H1 (cell line): ENCODE measurements around the gene EPB41L2. TPM values are rescaled to one million over a fixed set of nuclear protein-coding genes. Genes with fewer than 3 reads are reported as not detected.

ENCODE experiments used
- CTCF ChIA-PET: fragments of 300-600 bp; sonication (Branson Sonifier 250); formaldehyde crosslinking; loops from one replicate; lab custom pipeline; 2021; ENCODE audit not compliant: partially characterized antibody; lab: Charles Lee
- POLR2A ChIA-PET: fragments of 300-600 bp; sonication (Branson Sonifier 250); formaldehyde crosslinking; loops from one replicate; lab custom pipeline; 2021; ENCODE audit warnings: inconsistent platforms; ENCODE audit not compliant: partially characterized antibody; lab: Charles Lee
- DNase-seq, 2 experiments: peaks; one replicate each; pipeline versions ENCODE4 v3.0.0 to v3.0.0-alpha.2; 2010 to 2022; ENCODE audit warnings: low spot score in 2 of 2, low read depth in 1 of 2, mixed read lengths in 1 of 2
- FAIRE-seq: peaks from 2 replicates; lab custom pipeline; 2011; peaks lifted over from hg19 to GRCh38; lab: Jason Lieb, UNC
- H2AFZ ChIP-seq: 2 replicates; pipeline ENCODE4 v1.8.1; 2012; ENCODE audit warnings: low read length, inconsistent platforms
- H2AK5ac ChIP-seq: 2 replicates; pipeline ENCODE4 v1.6.1; 2013; ENCODE audit warnings: low read depth, low read length
- H2BK120ac ChIP-seq: replicated peaks from 2 replicates; pipeline ENCODE3; 2013; ENCODE audit warnings: low read depth, low read length, inconsistent platforms
- H2BK12ac ChIP-seq: 2 replicates; pipeline ENCODE4 v1.6.1; 2013; ENCODE audit warnings: low read depth, low read length
- H2BK15ac ChIP-seq: 2 replicates; pipeline ENCODE4 v1.6.1; 2013; ENCODE audit warnings: low read length
- H2BK20ac ChIP-seq: 2 replicates; pipeline ENCODE4 v1.6.1; 2013; ENCODE audit warnings: low read length
- H2BK5ac ChIP-seq: 2 replicates; pipeline ENCODE4 v1.6.1; 2013; ENCODE audit warnings: low read depth, low read length
- H3K14ac ChIP-seq: 2 replicates; pipeline ENCODE4 v1.6.1; 2013; ENCODE audit warnings: inconsistent platforms; ENCODE audit not compliant: insufficient read length
- H3K18ac ChIP-seq: 2 replicates; pipeline ENCODE4 v1.6.1; 2013; ENCODE audit warnings: low read length; ENCODE audit errors: extremely low read depth
- H3K23ac ChIP-seq: 2 replicates; pipeline ENCODE4 v1.6.1; 2013; ENCODE audit warnings: inconsistent platforms; ENCODE audit not compliant: insufficient read length
- H3K23me2 ChIP-seq: 2 replicates; pipeline ENCODE4 v1.6.1; 2013; ENCODE audit warnings: low read depth, low read length
- H3K27ac ChIP-seq: 2 replicates; pipeline ENCODE4 v1.6.1; 2011; ENCODE audit warnings: low read depth, low read length, inconsistent platforms
- H3K27me3 ChIP-seq, 4 experiments: replicated peaks in 1 of 4; 1 replicate in 1 of 4; 2 replicates in 3 of 4; pipeline versions ENCODE4 v1.6.1 to v1.8.1; 2011 to 2013; ENCODE audit warnings: low read length in 3 of 4, mild to moderate bottlenecking in 3 of 4, inconsistent platforms in 2 of 4, mixed read lengths in 2 of 4, moderate library complexity in 1 of 4; ENCODE audit not compliant: control insufficient read depth in 3 of 4, insufficient read depth in 3 of 4; ENCODE audit errors: extremely low read depth in 1 of 4
- H3K36me3 ChIP-seq, 4 experiments: 2 replicates each; pipeline versions ENCODE4 v1.6.1 to v1.8.1; 2011 to 2013; ENCODE audit warnings: mild to moderate bottlenecking in 4 of 4, low read length in 3 of 4, moderate library complexity in 2 of 4, control low read depth in 1 of 4, inconsistent platforms in 1 of 4; ENCODE audit not compliant: insufficient read depth in 4 of 4, control insufficient read depth in 2 of 4
- H3K4ac ChIP-seq: replicated peaks from 2 replicates; pipeline ENCODE3; 2013; ENCODE audit warnings: low read length, low read depth, mixed read lengths, inconsistent platforms; ENCODE audit not compliant: insufficient read length
- H3K4me1 ChIP-seq, 4 experiments: replicated peaks in 1 of 4; 1 replicate in 1 of 4; 2 replicates in 3 of 4; pipeline versions ENCODE4 v1.6.1 to v1.8.1; 2011 to 2013; ENCODE audit warnings: low read length in 3 of 4, inconsistent platforms in 2 of 4, mixed read lengths in 1 of 4; ENCODE audit not compliant: insufficient read depth in 4 of 4, control insufficient read depth in 3 of 4
- H3K4me2 ChIP-seq, 2 experiments: 2 replicates each; pipeline versions ENCODE4 v1.6.1 to v1.8.1; 2011 to 2013; ENCODE audit warnings: low read depth in 2 of 2, low read length in 2 of 2, control low read depth in 1 of 2, inconsistent platforms in 1 of 2, mild to moderate bottlenecking in 1 of 2; ENCODE audit not compliant: insufficient read depth in 1 of 2
- H3K4me3 ChIP-seq, 4 experiments: fragments of 200-600, 300-600 bp in 1 of 4; sonication (generic), shearing (Covaris generic), sonication (Bioruptor Twin) in 1 of 4; 2 replicates each; pipeline versions ENCODE4 v1.5.1 to v1.8.1; 2011 to 2016; ENCODE audit warnings: low read length in 4 of 4, low read depth in 3 of 4, control low read depth in 2 of 4, inconsistent platforms in 2 of 4, mild to moderate bottlenecking in 2 of 4, mixed read lengths in 1 of 4, moderate library complexity in 1 of 4; ENCODE audit not compliant: insufficient read depth in 2 of 4; ENCODE audit errors: extremely low read depth in 1 of 4
- H3K56ac ChIP-seq: replicated peaks from 2 replicates; pipeline ENCODE3; 2013; ENCODE audit warnings: low read depth, mild to moderate bottlenecking, mixed read lengths, low read length, inconsistent platforms; ENCODE audit not compliant: insufficient read length
- H3K79me1 ChIP-seq: 2 replicates; pipeline ENCODE4 v1.6.1; 2013; ENCODE audit warnings: low read depth, low read length, control low read depth
- H3K79me2 ChIP-seq, 2 experiments: 2 replicates each; pipeline versions ENCODE4 v1.6.1 to v1.8.1; 2012 to 2013; ENCODE audit warnings: low read length in 2 of 2, mild to moderate bottlenecking in 2 of 2, inconsistent platforms in 1 of 2; ENCODE audit not compliant: insufficient read depth in 2 of 2, control insufficient read depth in 1 of 2
- H3K9ac ChIP-seq, 4 experiments: replicated peaks in 1 of 4; 1 replicate in 1 of 4; 2 replicates in 3 of 4; pipeline versions ENCODE4 v1.6.1 to v1.8.1; 2011 to 2013; ENCODE audit warnings: low read depth in 3 of 4, low read length in 3 of 4, control low read depth in 2 of 4, mild to moderate bottlenecking in 2 of 4, moderate library complexity in 2 of 4, inconsistent platforms in 1 of 4; ENCODE audit errors: extremely low read depth in 1 of 4
- H3K9me3 ChIP-seq, 2 experiments: 2 replicates each; pipeline versions ENCODE4 v1.6.1 to v1.8.1; 2012 to 2013; ENCODE audit warnings: mild to moderate bottlenecking in 2 of 2, moderate library complexity in 2 of 2, control low read depth in 1 of 2, inconsistent platforms in 1 of 2, low read depth in 1 of 2, low read length in 1 of 2, mixed read lengths in 1 of 2; ENCODE audit not compliant: insufficient read depth in 2 of 2
- H4K20me1 ChIP-seq, 2 experiments: replicated peaks in 1 of 2; 2 replicates each; pipeline versions ENCODE3 to v1.8.1; 2011 to 2013; ENCODE audit warnings: inconsistent platforms in 2 of 2, low read length in 2 of 2, mild to moderate bottlenecking in 1 of 2; ENCODE audit not compliant: insufficient read depth in 2 of 2, control insufficient read depth in 1 of 2
- H4K5ac ChIP-seq: 2 replicates; pipeline ENCODE4 v1.6.1; 2013; ENCODE audit warnings: low read length, low read depth, mixed read lengths, inconsistent platforms; ENCODE audit not compliant: insufficient read length
- H4K8ac ChIP-seq: 2 replicates; pipeline ENCODE4 v1.8.0; 2013; ENCODE audit warnings: mild to moderate bottlenecking, moderate library complexity, low read length, inconsistent platforms; ENCODE audit not compliant: insufficient read depth; ENCODE audit errors: extremely low read depth
- H4K91ac ChIP-seq: replicated peaks from 2 replicates; pipeline ENCODE3; 2013; ENCODE audit warnings: low read length, mixed read lengths, inconsistent platforms; ENCODE audit not compliant: insufficient read length
- BCL11A ChIP-seq, 2 experiments: IDR thresholded peaks; one replicate each; pipeline ENCODE4 v1.6.1; 2011; ENCODE audit warnings: low read depth in 2 of 2, low read length in 2 of 2, mild to moderate bottlenecking in 2 of 2
- E2F6 ChIP-seq: IDR thresholded peaks from 2 replicates; pipeline ENCODE4 v1.6.1; 2012; ENCODE audit warnings: inconsistent platforms
- GTF2F1 ChIP-seq: IDR thresholded peaks from 2 replicates; pipeline ENCODE4 v1.6.1; 2012; ENCODE audit warnings: low read depth, low read length, improper control_type of control experiment, borderline replicate concordance
- HDAC6 ChIP-seq: IDR thresholded peaks from one replicate; pipeline ENCODE4 v1.7.1; 2012; ENCODE audit warnings: low read depth, mild to moderate bottlenecking, inconsistent platforms, low read length, moderate library complexity
- MAX ChIP-seq: IDR thresholded peaks from 2 replicates; pipeline ENCODE4 v1.6.1; 2012; ENCODE audit warnings: inconsistent platforms
- POLR2A ChIP-seq, 2 experiments: IDR thresholded peaks; 1 replicate in 1 of 2; 2 replicates in 1 of 2; pipeline ENCODE4 v1.6.1; 2011; ENCODE audit warnings: low read depth in 2 of 2, low read length in 2 of 2, mild to moderate bottlenecking in 2 of 2; ENCODE audit errors: control extremely low read depth in 1 of 2
- SIRT6 ChIP-seq: IDR thresholded peaks from one replicate; pipeline ENCODE4 v1.7.1; 2012; ENCODE audit warnings: low read length, inconsistent platforms
- SRF ChIP-seq: IDR thresholded peaks from 2 replicates; pipeline ENCODE4 v1.6.1; 2011; ENCODE audit warnings: mild to moderate bottlenecking, low read depth, low read length, moderate library complexity
- TAF1 ChIP-seq: IDR thresholded peaks from 2 replicates; pipeline ENCODE4 v1.6.1; 2011; ENCODE audit warnings: mild to moderate bottlenecking, low read depth, low read length
- TAF7 ChIP-seq: optimal IDR thresholded peaks from 2 replicates; pipeline ENCODE3; 2011; ENCODE audit warnings: low read depth, mild to moderate bottlenecking, inconsistent platforms, low read length, moderate library complexity, borderline replicate concordance
- TEAD4 ChIP-seq: IDR thresholded peaks from 2 replicates; pipeline ENCODE4 v1.6.1; 2012; ENCODE audit warnings: low read depth, low read length, inconsistent platforms, mixed read lengths
- WGBS, 2 experiments: shearing (Covaris generic) in 1 of 2; methylation state at CpG; one replicate each; pipeline versions ENCODE4 v1.1.6 to v1.1.7; 2013 to 2015; ENCODE audit warnings: low lambda C conversion rate in 2 of 2, mixed read lengths in 2 of 2, inconsistent platforms in 1 of 2, low coverage in 1 of 2, missing lambda C conversion rate in 1 of 2; ENCODE audit not compliant: insufficient replicate concordance in 2 of 2, insufficient coverage in 1 of 2, insufficient read length in 1 of 2; ENCODE audit errors: extremely low coverage in 1 of 2, missing lambda C conversion rate in 1 of 2; 5-methylcytosine and 5-hydroxymethylcytosine counted together
- polyA plus RNA-seq, 7 experiments: library from polyadenylated mRNA; depleted of rRNA in 3 of 7; stranded (reverse) in 5 of 7; unstranded in 2 of 7; fragments of >200 nt in 5 of 7; fragments of 200-250 nt in 2 of 7; gene quantifications; 1 replicate in 5 of 7; 2 replicates in 1 of 7; 4 replicates in 1 of 7; pipeline versions ENCODE4 v1.2.1 to v1.2.3, GENCODE V29; 2011 to 2013; ENCODE audit warnings: missing spikeins in 2 of 7, mixed read lengths in 2 of 7
- total RNA-seq: library from RNA; stranded (reverse); fragmentation: NEBNext Ultra II Directional; extraction: Animal tissue kit (Norgen Biotek cat#: 25700); gene quantifications from 2 replicates; pipeline ENCODE4 v1.2.1, GENCODE V29; 2021

EPB41L2 gene
- total and polyA plus RNA-seq, 2 of the 8 experiments (the other 6 are each of a cell fraction or from before 2014, with no cell fraction given), result 22.5 to 123 TPM

GRCh38 chr6:131043902-131044447 lies 19.1 kb downstream of the EPB41L2 start:
- Histone ChIP-seq H4K8ac (no peak overlapping the region), H3K9ac (no peak overlapping the region), H2BK15ac (no peak overlapping the region), H3K56ac (no peak overlapping the region), H3K4me1 (no peaks in the 10 kb centered on the region; a peak in 1 of 7 replicates), H3K23me2 (no peaks in the 10 kb centered on the region), H3K4me3 (no peak overlapping the region), H2AFZ (no peak overlapping the region), H3K23ac (no peak overlapping the region), H3K4me2 (no peak overlapping the region), H2AK5ac (no peak overlapping the region), H3K79me1 (peaks cover 3% of the 10 kb centered on the region), H3K27me3 (no peaks in the 10 kb centered on the region), H3K27ac (no peak overlapping the region), H3K36me3 (no peaks in the 10 kb centered on the region), H4K20me1 (peaks cover 1 to 2% of the 10 kb centered on the region in 2 experiments), H3K79me2 (peaks cover 0 to 75% of the 10 kb centered on the region in 2 experiments; a peak in 2 of 4 replicates), H4K5ac (no peak overlapping the region), H2BK5ac (no peak overlapping the region), H2BK12ac (no peak overlapping the region), H2BK20ac (no peak overlapping the region), H2BK120ac (no peak overlapping the region), H3K18ac (no peak overlapping the region), H3K14ac (no peak overlapping the region), H3K9me3 (no peaks in the 10 kb centered on the region), H3K4ac (no peak overlapping the region), H4K91ac (no peak overlapping the region)
- no peak for FAIRE-seq
- no peak for DNase-seq
- CTCF ChIA-PET, result no interaction called here
- TF ChIP-seq POLR2A (IDR thresholded peaks at IDR 0.05; ENCODE audit: control extremely low read depth in 1 of 2, low read depth in 2 of 2, low read length in 2 of 2) (no peak), BCL11A (IDR thresholded peaks at IDR 0.05; ENCODE audit: low read depth in 2 of 2, low read length in 2 of 2) (no peak), HDAC6 (no peak), TAF1 (no peak), MAX (no peak), SRF (no peak), SIRT6 (no peak), GTF2F1 (no peak), TEAD4 (no peak), E2F6 (no peak), TAF7 (no peak)
- POLR2A ChIA-PET, result no interaction called here
- WGBS, 2 experiments, result 74% methylated on average over 4 of the region's 4 CpGs; no CpG with 5 or more reads in 1 of the 2 experiments
